Brain microvascular endothelial cell (primary cell): Measurements from ENCODE around the gene PRKN.

ENCODE experiments used
- DNase-seq: peaks from one replicate; pipeline ENCODE4 v3.0.0-alpha.2; 2020
- H3K27ac ChIP-seq: fragments of 250-450 bp; sonication (Bioruptor Pico); 2 replicates; pipeline ENCODE4 v1.5.1; 2020; ENCODE audit warnings: mild to moderate bottlenecking, moderate library complexity
- H3K27me3 ChIP-seq: fragments of 250-450 bp; sonication (Bioruptor Pico); replicated peaks from 2 replicates; pipeline ENCODE4 v1.5.1; 2020; ENCODE audit warnings: mild to moderate bottlenecking
- H3K36me3 ChIP-seq: fragments of 250-450 bp; sonication (Bioruptor Pico); replicated peaks from 2 replicates; pipeline ENCODE4 v1.5.1; 2020; ENCODE audit warnings: mild to moderate bottlenecking
- H3K4me3 ChIP-seq: 2 replicates; pipeline ENCODE4 v1.5.1; 2011; ENCODE audit warnings: low read depth, mild to moderate bottlenecking, control low read depth, low read length, moderate library complexity
- CTCF ChIP-seq: IDR thresholded peaks from 2 replicates; pipeline ENCODE4 v1.5.1; 2011; ENCODE audit warnings: low read depth, mild to moderate bottlenecking, moderate library complexity, low read length, control low read depth, inconsistent platforms; ENCODE audit errors: missing control alignments
- in situ Hi-C: cut with HindIII; loops from 2 replicates; pipeline ENCODE4 v1.10.0; 2017; ENCODE audit warnings: low sequenced_read_pairs, low pct_ligation_motif_present

The PRKN gene

GRCh38 chr6:162344646-162345010 lies 382.9 kb downstream of the PRKN start:
- no peak for DNase-seq
- H3K27ac ChIP-seq: no peak overlapping the region
- H3K4me3 ChIP-seq: no peak overlapping the region
- H3K27me3 ChIP-seq: no peaks in the 10 kb centered on the region
- no peak for TF ChIP-seq CTCF
- no peaks in the 10 kb centered on the region for H3K36me3 ChIP-seq
- in situ Hi-C loops: no loop called here

GRCh38 chr6:162343936-162344645 lies 383.5 kb downstream of the PRKN start:
- Histone ChIP-seq H3K36me3 (no peaks in the 10 kb centered on the region), H3K27me3 (no peaks in the 10 kb centered on the region), H3K4me3 (no peak overlapping the region), H3K27ac (no peak overlapping the region)
- TF ChIP-seq CTCF: no peak
- no peak for DNase-seq
- in situ Hi-C loops: no loop called here

GRCh38 chr6:162343198-162343935 lies 384.2 kb downstream of the PRKN start:
- no peak for DNase-seq
- no peak overlapping the region for H3K4me3 ChIP-seq
- H3K27ac ChIP-seq: no peak overlapping the region
- no peaks in the 10 kb centered on the region for H3K36me3 ChIP-seq
- no peaks in the 10 kb centered on the region for H3K27me3 ChIP-seq
- in situ Hi-C loops: no loop called here
- peak; percentile 23 for TF ChIP-seq CTCF

GRCh38 chr6:162337412-162337811 lies 390.2 kb downstream of the PRKN start:
- H3K27ac ChIP-seq: no peak overlapping the region
- no peaks in the 10 kb centered on the region for H3K27me3 ChIP-seq
- no peak overlapping the region for H3K4me3 ChIP-seq
- DNase-seq: no peak
- H3K36me3 ChIP-seq: no peaks in the 10 kb centered on the region
- in situ Hi-C loops: no loop called here
- no peak for TF ChIP-seq CTCF

GRCh38 chr6:162336359-162336758 lies 391.2 kb downstream of the PRKN start:
- H3K27me3 ChIP-seq: no peaks in the 10 kb centered on the region
- in situ Hi-C loops: no loop called here
- no peaks in the 10 kb centered on the region for H3K36me3 ChIP-seq
- no peak overlapping the region for H3K27ac ChIP-seq
- DNase-seq: no peak
- no peak for TF ChIP-seq CTCF
- H3K4me3 ChIP-seq: no peak overlapping the region

GRCh38 chr6:162332365-162332764 lies 395.2 kb downstream of the PRKN start:
- Histone ChIP-seq H3K27me3 (no peaks in the 10 kb centered on the region), H3K27ac (no peak overlapping the region), H3K36me3 (no peaks in the 10 kb centered on the region), H3K4me3 (no peak overlapping the region)
- TF ChIP-seq CTCF: no peak
- DNase-seq: no peak
- in situ Hi-C loops: no loop called here
